ENCODE data around the gene ADIPOR2.

ADIPOR2 gene

GRCh38 chr12:1681493-1681807 is 9.4 kb upstream of the ADIPOR2 start:
- Histone ChIP-seq H3K79me2 (no peaks in the 10 kb centered on the region), H3K9ac (no peak overlapping the region), H3K4me1 (peaks cover 4% of the 10 kb centered on the region), H2AFZ (peak overlapping the region; percentile 40), H3K4me3 (ENCODE audit: low read depth, low read length) (no peak overlapping the region), H3K36me3 (ENCODE audit: control insufficient read depth, insufficient read depth, low read length) (no peaks in the 10 kb centered on the region), H3K27ac (peak overlapping the region; percentile 27), H3K27me3 (ENCODE audit: control insufficient read depth, insufficient read depth, low read length) (no peaks in the 10 kb centered on the region), H3K4me2 (ENCODE audit: low read length) (no peak overlapping the region), H3K9me3 (ENCODE audit: control insufficient read depth, low read length) (no peaks in the 10 kb centered on the region)
- TF ChIP-seq CTCF (IDR thresholded peaks at IDR 0.05) = no peak

GRCh38 chr12:1688086-1688710 is 2.7 kb upstream of the ADIPOR2 start:
- Histone ChIP-seq H3K27ac (no peak overlapping the region), H3K9ac (no peak overlapping the region), H3K4me1 (no peaks in the 10 kb centered on the region), H3K27me3 (ENCODE audit: control insufficient read depth, insufficient read depth, low read length) (no peaks in the 10 kb centered on the region), H2AFZ (no peak overlapping the region), H3K4me2 (ENCODE audit: low read length) (no peak overlapping the region), H3K36me3 (ENCODE audit: control insufficient read depth, insufficient read depth, low read length) (no peaks in the 10 kb centered on the region), H3K79me2 (peaks cover 9% of the 10 kb centered on the region), H3K4me3 (ENCODE audit: low read depth, low read length) (no peak overlapping the region), H3K9me3 (ENCODE audit: control insufficient read depth, low read length) (no peaks in the 10 kb centered on the region)
- no peak for TF ChIP-seq CTCF (IDR thresholded peaks at IDR 0.05)

GRCh38 chr12:1691123-1692007 is 495 bp downstream of the ADIPOR2 start:
- TF ChIP-seq CTCF (IDR thresholded peaks at IDR 0.05) = no peak
- H3K27ac ChIP-seq = peak overlapping the region; percentile 85

GRCh38 chr12:1692226-1692625 is 1.4 kb downstream of the ADIPOR2 start:
- no peak for TF ChIP-seq CTCF (IDR thresholded peaks at IDR 0.05)
- Histone ChIP-seq H3K36me3 (ENCODE audit: control insufficient read depth, insufficient read depth, low read length) (no peaks in the 10 kb centered on the region), H2AFZ (no peak overlapping the region), H3K9me3 (ENCODE audit: control insufficient read depth, low read length) (no peaks in the 10 kb centered on the region), H3K4me2 (ENCODE audit: low read length) (peak overlapping the region; percentile 31), H3K27me3 (ENCODE audit: control insufficient read depth, insufficient read depth, low read length) (no peaks in the 10 kb centered on the region), H3K79me2 (peaks cover 20% of the 10 kb centered on the region), H3K27ac (no peak overlapping the region), H3K9ac (no peak overlapping the region), H3K4me1 (peaks cover 3% of the 10 kb centered on the region), H3K4me3 (ENCODE audit: low read depth, low read length) (peak overlapping the region; percentile 62)

More at GRCh38 chr12:1691123-1692007, 495 bp downstream of the ADIPOR2 start:
- Histone ChIP-seq H3K4me1 (no peaks in the 10 kb centered on the region), H3K79me2 (peaks cover 15% of the 10 kb centered on the region), H3K9me3 (ENCODE audit: control insufficient read depth, low read length) (no peaks in the 10 kb centered on the region), H3K36me3 (ENCODE audit: control insufficient read depth, insufficient read depth, low read length) (no peaks in the 10 kb centered on the region), H3K4me2 (ENCODE audit: low read length) (peak overlapping the region; percentile 31), H3K4me3 (ENCODE audit: low read depth, low read length) (peak overlapping the region; percentile 62), H3K27me3 (ENCODE audit: control insufficient read depth, insufficient read depth, low read length) (no peaks in the 10 kb centered on the region), H3K9ac (peak overlapping the region; percentile 93), H2AFZ (peak overlapping the region; percentile 96)
